A549 (cell line): ENCODE measurements around the gene PARVB.

ENCODE experiments used
- EP300 ChIP-seq, 2 experiments: fragments of >200 bp; sonication (Bioruptor Twin); formaldehyde crosslinking; IDR thresholded peaks; 2 replicates in 1 of 2; 3 replicates in 1 of 2; pipeline ENCODE4 v1.6.1; 2016 to 2017
- HOXA7 ChIP-seq: fragments of 250-450 bp; sonication (Bioruptor Pico); IDR thresholded peaks from 2 replicates; pipeline ENCODE4 v1.5.0; 2020; ENCODE audit warnings: mild to moderate bottlenecking, moderate library complexity
- KDM1A ChIP-seq: fragments of 200-600 bp; sonication (generic); IDR thresholded peaks from 2 replicates; pipeline ENCODE4 v1.6.1; 2016; ENCODE audit warnings: low read depth, mild to moderate bottlenecking
- KDM5A ChIP-seq: fragments of 200-600 bp; sonication (generic); IDR thresholded peaks from 2 replicates; pipeline ENCODE4 v1.6.1; 2016; ENCODE audit warnings: antibody characterized with exemption, mild to moderate bottlenecking
- NFE2L2 ChIP-seq: fragments of 150-350 bp; conservative IDR thresholded peaks from 2 replicates; pipeline ENCODE4 v1.6.1; 2014; ENCODE audit warnings: low read length
- PHF8 ChIP-seq: fragments of 200-600 bp; sonication (generic); IDR thresholded peaks from 2 replicates; pipeline ENCODE4 v1.6.1; 2016; ENCODE audit warnings: low read depth, mild to moderate bottlenecking, antibody characterized with exemption, moderate library complexity, borderline replicate concordance
- POLR2A ChIP-seq: IDR thresholded peaks from 2 replicates; pipeline ENCODE4 v1.6.1; 2012; ENCODE audit warnings: mild to moderate bottlenecking, low read length
- RCOR1 ChIP-seq: fragments of 150-350 bp; IDR thresholded peaks from 2 replicates; pipeline ENCODE4 v1.6.1; 2014; ENCODE audit warnings: antibody characterized with exemption, low read length, low read depth
- TFCP2L1 ChIP-seq: fragments of 250-450 bp; sonication (Bioruptor Pico); IDR thresholded peaks from 2 replicates; pipeline ENCODE4 v1.5.0; 2021; ENCODE audit warnings: mild to moderate bottlenecking
- TF ChIP-seq, protein P1 (sequence below): fragments of >200 bp; sonication (Bioruptor Twin); formaldehyde crosslinking; IDR thresholded peaks from 3 replicates; pipeline ENCODE4 v1.5.1; 2016
- TF ChIP-seq, protein P2 (sequence below): fragments of 150-350 bp; IDR thresholded peaks from 2 replicates; pipeline ENCODE4 v1.6.1; 2014; ENCODE audit warnings: low read depth, mild to moderate bottlenecking, low read length
- TF ChIP-seq, protein P3 (sequence below): fragments of 200-600 bp; sonication (generic); IDR thresholded peaks from 2 replicates; pipeline ENCODE4 v1.6.1; 2016; ENCODE audit warnings: antibody characterized with exemption, mild to moderate bottlenecking, moderate library complexity
- TF ChIP-seq, protein P4 (sequence below): IDR thresholded peaks from 2 replicates; pipeline ENCODE4 v1.6.1; 2012
- TF ChIP-seq, protein P5 (sequence below): fragments of 450-650 bp; IDR thresholded peaks from 2 replicates; pipeline ENCODE4 v1.6.1; 2014; ENCODE audit warnings: antibody characterized with exemption

DNA sequence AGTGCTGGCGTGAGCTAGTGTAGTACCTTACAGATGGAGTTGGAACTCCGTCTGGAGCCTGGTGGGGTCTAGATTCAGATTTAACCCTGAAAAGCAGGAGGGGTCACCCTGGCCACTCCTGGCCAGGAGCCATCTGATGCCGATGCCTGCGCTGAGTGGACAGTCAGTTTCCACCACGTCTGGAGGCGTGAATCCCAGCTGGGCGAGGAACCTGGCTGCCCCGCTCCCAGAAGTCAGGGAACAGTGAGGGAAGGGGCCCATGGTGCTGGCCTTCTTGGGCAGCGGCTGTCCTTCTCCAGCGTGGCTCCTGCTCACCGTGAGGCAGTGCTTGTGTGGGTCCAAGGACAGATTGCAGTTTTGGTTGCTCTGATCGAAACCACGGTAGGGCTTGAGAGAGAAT is 76.3 kb downstream of the PARVB start:
- TF ChIP-seq PHF8 (no peak), HOXA7 (CRISPR knock-in tag) (no peak), RCOR1 (no peak), EP300 (IDR thresholded peaks at IDR 0.05) (no peak), POLR2A (no peak), KDM1A (no peak), KDM5A (no peak), NFE2L2 (no peak), TFCP2L1 (CRISPR knock-in tag) (no peak)
- TF ChIP-seq, protein P1, sequence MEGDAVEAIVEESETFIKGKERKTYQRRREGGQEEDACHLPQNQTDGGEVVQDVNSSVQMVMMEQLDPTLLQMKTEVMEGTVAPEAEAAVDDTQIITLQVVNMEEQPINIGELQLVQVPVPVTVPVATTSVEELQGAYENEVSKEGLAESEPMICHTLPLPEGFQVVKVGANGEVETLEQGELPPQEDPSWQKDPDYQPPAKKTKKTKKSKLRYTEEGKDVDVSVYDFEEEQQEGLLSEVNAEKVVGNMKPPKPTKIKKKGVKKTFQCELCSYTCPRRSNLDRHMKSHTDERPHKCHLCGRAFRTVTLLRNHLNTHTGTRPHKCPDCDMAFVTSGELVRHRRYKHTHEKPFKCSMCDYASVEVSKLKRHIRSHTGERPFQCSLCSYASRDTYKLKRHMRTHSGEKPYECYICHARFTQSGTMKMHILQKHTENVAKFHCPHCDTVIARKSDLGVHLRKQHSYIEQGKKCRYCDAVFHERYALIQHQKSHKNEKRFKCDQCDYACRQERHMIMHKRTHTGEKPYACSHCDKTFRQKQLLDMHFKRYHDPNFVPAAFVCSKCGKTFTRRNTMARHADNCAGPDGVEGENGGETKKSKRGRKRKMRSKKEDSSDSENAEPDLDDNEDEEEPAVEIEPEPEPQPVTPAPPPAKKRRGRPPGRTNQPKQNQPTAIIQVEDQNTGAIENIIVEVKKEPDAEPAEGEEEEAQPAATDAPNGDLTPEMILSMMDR, result no peak
- TF ChIP-seq, protein P2, sequence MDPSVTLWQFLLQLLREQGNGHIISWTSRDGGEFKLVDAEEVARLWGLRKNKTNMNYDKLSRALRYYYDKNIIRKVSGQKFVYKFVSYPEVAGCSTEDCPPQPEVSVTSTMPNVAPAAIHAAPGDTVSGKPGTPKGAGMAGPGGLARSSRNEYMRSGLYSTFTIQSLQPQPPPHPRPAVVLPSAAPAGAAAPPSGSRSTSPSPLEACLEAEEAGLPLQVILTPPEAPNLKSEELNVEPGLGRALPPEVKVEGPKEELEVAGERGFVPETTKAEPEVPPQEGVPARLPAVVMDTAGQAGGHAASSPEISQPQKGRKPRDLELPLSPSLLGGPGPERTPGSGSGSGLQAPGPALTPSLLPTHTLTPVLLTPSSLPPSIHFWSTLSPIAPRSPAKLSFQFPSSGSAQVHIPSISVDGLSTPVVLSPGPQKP, result no peak
- TF ChIP-seq, protein P3, sequence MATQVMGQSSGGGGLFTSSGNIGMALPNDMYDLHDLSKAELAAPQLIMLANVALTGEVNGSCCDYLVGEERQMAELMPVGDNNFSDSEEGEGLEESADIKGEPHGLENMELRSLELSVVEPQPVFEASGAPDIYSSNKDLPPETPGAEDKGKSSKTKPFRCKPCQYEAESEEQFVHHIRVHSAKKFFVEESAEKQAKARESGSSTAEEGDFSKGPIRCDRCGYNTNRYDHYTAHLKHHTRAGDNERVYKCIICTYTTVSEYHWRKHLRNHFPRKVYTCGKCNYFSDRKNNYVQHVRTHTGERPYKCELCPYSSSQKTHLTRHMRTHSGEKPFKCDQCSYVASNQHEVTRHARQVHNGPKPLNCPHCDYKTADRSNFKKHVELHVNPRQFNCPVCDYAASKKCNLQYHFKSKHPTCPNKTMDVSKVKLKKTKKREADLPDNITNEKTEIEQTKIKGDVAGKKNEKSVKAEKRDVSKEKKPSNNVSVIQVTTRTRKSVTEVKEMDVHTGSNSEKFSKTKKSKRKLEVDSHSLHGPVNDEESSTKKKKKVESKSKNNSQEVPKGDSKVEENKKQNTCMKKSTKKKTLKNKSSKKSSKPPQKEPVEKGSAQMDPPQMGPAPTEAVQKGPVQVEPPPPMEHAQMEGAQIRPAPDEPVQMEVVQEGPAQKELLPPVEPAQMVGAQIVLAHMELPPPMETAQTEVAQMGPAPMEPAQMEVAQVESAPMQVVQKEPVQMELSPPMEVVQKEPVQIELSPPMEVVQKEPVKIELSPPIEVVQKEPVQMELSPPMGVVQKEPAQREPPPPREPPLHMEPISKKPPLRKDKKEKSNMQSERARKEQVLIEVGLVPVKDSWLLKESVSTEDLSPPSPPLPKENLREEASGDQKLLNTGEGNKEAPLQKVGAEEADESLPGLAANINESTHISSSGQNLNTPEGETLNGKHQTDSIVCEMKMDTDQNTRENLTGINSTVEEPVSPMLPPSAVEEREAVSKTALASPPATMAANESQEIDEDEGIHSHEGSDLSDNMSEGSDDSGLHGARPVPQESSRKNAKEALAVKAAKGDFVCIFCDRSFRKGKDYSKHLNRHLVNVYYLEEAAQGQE, result no peak
- TF ChIP-seq, protein P4, sequence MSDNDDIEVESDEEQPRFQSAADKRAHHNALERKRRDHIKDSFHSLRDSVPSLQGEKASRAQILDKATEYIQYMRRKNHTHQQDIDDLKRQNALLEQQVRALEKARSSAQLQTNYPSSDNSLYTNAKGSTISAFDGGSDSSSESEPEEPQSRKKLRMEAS, result no peak
- TF ChIP-seq, protein P5, sequence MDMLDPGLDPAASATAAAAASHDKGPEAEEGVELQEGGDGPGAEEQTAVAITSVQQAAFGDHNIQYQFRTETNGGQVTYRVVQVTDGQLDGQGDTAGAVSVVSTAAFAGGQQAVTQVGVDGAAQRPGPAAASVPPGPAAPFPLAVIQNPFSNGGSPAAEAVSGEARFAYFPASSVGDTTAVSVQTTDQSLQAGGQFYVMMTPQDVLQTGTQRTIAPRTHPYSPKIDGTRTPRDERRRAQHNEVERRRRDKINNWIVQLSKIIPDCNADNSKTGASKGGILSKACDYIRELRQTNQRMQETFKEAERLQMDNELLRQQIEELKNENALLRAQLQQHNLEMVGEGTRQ, result no peak
